RCC 7860 (cell line): ENCODE data around the gene SH3BGRL2.
"Not testable (repeated sequence)": the region's sequence is repeated elsewhere in the genome, so short reads cannot be mapped to it uniquely, and the experiment has no call there.

Experiments
- DNase-seq: peaks from one replicate; pipeline ENCODE4 v3.0.0-alpha.2; 2015; ENCODE audit warnings: low spot score
- FAIRE-seq: peaks from 2 replicates; lab custom pipeline; 2012; peaks lifted over from hg19 to GRCh38; lab: Jason Lieb, UNC

SH3BGRL2 gene

GRCh38 chr6:79613912-79614311 is 17.2 kb upstream of the SH3BGRL2 start:
- no peak for FAIRE-seq
- DNase-seq, result no peak

- DNase-seq, result no peak
- FAIRE-seq, result no peak
Measured at GRCh38 chr6:79614326-79615305, 16.5 kb upstream of the SH3BGRL2 start.

- FAIRE-seq (no peak), DNase-seq (no peak)
Measured at GRCh38 chr6:79617518-79617941, 13.6 kb upstream of the SH3BGRL2 start.

GRCh38 chr6:79618425-79618824 is 12.7 kb upstream of the SH3BGRL2 start:
- not testable (repeated sequence) for FAIRE-seq, DNase-seq

GRCh38 chr6:79621579-79621978 is 9.6 kb upstream of the SH3BGRL2 start:
- no peak for FAIRE-seq
- DNase-seq, result no peak

- DNase-seq, result no peak
- FAIRE-seq, result no peak
Measured at GRCh38 chr6:79622364-79622763, 8.8 kb upstream of the SH3BGRL2 start.

- FAIRE-seq (no peak), DNase-seq (no peak)
Measured at GRCh38 chr6:79623106-79623505, 8.0 kb upstream of the SH3BGRL2 start.

- FAIRE-seq (no peak), DNase-seq (no peak)
Measured at GRCh38 chr6:79625746-79626145, 5.4 kb upstream of the SH3BGRL2 start.

- no peak for FAIRE-seq
- DNase-seq, result no peak
Measured at GRCh38 chr6:79626811-79627210, 4.3 kb upstream of the SH3BGRL2 start.

GRCh38 chr6:79627422-79627821 is 3.7 kb upstream of the SH3BGRL2 start:
- FAIRE-seq (no peak), DNase-seq (no peak)

- DNase-seq, result no peak
- no peak for FAIRE-seq
Measured at GRCh38 chr6:79628466-79629288, 2.5 kb upstream of the SH3BGRL2 start.

GRCh38 chr6:79630380-79630882 is 698 bp upstream of the SH3BGRL2 start:
- no peak for FAIRE-seq
- no peak for DNase-seq

- no peak for DNase-seq
Measured at GRCh38 chr6:79631693-79632172, 604 bp downstream of the SH3BGRL2 start.

GRCh38 chr6:79632580-79632979 is 1.5 kb downstream of the SH3BGRL2 start:
- no peak for FAIRE-seq

More at GRCh38 chr6:79631693-79632172, 604 bp downstream of the SH3BGRL2 start:
- no peak for FAIRE-seq

GRCh38 chr6:79634491-79635231 is 3.5 kb downstream of the SH3BGRL2 start:
- no peak for FAIRE-seq
- no peak for DNase-seq

More at GRCh38 chr6:79632580-79632979, 1.5 kb downstream of the SH3BGRL2 start:
- DNase-seq, result no peak

- FAIRE-seq (no peak), DNase-seq (peak; percentile 59)
Measured at GRCh38 chr6:79635232-79635543, 4.1 kb downstream of the SH3BGRL2 start.

GRCh38 chr6:79636673-79637072 is 5.5 kb downstream of the SH3BGRL2 start:
- DNase-seq (no peak), FAIRE-seq (no peak)

- DNase-seq (no peak), FAIRE-seq (no peak)
Measured at GRCh38 chr6:79640146-79641111, 9.3 kb downstream of the SH3BGRL2 start.

GRCh38 chr6:79646006-79646405 is 14.9 kb downstream of the SH3BGRL2 start:
- no peak for DNase-seq
- FAIRE-seq, result no peak
